Activated CD4-positive, alpha-beta T cell treated with anti-CD3 and anti-CD28 coated beads, Interleukin-10, Interleukin-2, amounts not matched to agents 100 ng/mL and 50 ng/mL, durations not matched to agents 16 hours and 8 hours (primary cell): ENCODE data around the gene SMG6.
"Not testable (repeated sequence)": the region's sequence is repeated elsewhere in the genome, so short reads cannot be mapped to it uniquely, and the experiment has no call there.

ENCODE experiments used
- DNase-seq: peaks from one replicate; pipeline ENCODE4 v3.0.0-alpha.2; 2020

The SMG6 gene

DNA sequence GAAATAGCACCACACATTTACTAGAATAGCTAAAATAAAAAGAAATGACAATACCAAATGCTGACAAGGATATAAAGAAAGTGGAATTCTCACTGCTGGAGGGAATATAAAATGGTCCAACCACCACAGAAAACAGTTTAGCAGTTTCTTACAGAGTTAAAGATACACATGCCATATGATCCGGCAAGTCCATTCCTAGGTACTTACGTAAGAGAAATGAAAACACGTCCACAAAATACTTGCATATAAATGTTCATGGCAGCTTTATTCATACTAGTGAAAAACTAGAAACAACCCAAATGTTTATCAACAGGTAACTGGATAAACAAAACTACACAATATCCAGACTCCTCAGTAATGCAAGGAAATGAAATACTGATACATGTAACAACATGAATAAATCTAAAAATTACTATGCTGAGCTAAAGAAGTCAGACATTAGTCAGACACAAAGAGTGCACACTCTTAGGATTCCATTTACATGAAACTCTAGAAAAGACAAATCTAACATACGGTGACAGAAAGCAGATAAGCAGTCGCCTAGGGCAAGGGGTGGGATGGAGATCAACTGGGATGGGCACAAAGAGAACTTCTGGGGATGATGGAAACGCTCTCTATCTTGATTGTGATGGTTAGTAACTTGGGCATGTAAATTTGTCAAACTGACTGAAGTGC lies 76.4 kb downstream of the SMG6 start:
- DNase-seq, result no peak

DNA sequence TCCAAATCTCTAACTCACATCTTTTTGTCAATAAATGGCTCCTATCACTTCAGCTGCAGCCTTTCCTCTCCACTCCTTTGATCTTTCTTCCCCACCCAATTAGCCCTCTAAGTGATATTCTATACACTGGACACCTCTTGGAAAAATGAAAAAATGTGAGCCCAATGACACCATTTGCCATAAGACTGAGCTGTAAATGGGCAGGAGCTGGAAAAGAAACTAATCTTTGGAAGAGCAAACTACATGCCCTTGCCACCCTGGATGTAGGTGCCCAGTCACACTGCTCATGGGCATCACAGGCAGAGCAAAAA lies 80.0 kb downstream of the SMG6 start:
- DNase-seq, result no peak

DNA sequence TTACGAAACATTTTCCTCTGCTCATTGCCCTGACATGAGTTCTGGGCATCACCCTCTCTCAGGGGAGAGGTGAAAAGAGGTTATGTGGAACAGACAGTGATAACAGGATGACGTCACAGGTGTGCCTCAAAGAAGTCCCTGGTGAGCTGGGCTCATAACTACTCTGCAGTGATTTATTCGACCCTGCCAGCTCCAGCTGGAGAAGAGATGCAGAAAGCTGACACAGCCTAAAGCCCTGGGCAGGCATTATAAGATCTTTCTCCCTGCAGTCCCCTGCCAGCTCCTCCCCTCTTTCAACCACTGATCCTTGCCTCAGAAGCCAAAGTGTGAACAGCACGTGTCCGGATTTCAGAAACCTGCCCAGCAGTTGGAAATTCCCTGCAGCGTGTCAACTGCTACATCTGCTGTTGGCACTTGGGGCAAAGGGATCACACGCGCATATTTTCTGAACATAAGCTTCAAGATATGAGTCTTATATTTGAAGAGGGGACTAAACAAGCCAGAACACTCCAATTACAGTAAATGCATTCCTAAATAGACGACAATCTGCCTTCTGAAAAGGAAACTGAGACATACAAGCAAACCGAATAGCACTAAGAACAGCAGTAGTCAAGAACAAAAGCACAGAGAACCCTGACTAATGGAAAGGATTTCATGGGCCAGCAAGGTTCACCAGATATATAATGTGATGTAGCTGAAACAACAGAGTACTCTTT lies 80.5 kb downstream of the SMG6 start:
- peak; percentile 87 for DNase-seq

DNA sequence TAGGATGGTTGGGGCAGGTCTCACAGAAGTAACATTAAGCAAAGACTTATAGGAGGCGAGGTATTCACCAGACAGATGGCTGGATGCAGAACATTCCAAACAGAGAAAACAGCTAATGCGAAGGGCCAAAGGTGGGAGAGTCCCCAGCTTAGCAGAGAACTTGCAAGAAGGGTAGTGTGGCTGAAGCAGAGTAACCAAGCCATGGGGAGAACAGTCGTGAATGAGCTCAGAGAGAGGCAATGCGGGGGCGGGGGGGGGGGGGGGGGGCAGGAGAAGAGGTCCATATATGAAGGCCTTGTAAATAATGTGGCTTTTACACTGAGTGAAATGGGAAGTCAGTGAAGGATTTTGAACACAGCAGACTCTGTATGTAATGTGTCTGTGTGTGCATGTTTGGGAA lies 81.3 kb downstream of the SMG6 start:
- DNase-seq, result no peak

DNA sequence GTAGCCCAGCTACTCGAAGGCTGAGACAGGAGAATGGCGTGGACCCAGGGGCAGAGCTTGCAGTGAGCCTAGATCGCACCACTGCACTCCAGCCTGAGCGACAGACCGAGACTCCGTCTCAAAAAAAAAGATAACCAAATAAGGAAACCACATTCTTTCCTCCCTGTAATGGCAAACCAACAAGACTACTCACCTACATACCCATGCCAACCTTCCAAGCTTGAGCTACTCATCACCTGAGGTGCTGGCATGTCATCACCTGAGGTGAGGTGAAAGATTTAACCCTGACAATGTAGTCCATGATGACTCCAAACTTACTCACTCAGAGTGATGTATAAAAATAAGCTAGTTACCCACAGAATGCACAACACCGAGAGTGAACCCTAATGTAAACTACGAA lies 85.2 kb downstream of the SMG6 start:
- DNase-seq, result no peak

DNA sequence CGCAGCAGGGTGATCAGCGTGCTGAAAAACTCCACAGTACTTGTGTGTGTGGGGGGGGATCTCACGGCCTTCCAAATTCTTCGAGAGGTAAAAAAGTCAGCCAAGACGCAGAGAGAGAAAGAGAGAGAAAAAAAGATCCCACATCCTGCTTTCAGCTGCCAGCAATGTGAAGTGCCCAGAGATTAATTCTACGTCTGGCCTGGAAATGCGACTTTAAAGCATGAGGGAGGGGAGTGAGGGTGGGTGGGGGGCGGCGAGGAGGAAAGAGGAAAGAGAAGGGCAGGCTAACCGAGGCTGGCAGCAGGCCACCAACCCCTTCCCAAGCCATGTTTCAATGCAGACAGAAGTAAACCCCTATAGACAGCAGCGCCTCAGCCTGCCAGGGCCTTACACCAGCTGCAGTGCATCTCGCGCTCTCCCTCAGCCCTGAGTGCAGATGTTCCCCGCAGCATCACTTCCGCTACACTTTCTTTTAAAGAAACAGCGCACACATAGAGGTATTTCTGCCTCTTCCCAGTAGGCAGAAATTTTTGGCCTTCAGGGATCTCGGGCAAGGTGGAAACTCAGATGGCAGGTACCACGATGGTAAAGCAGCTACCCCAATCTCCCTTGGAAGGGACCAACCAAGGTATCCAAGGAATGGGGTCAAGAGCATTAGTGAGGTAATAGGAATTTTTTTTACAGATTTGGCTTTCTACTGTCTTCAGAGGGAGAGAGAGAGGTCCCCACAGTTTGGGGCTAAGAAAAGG lies 87.8 kb downstream of the SMG6 start:
- peak; percentile 74 for DNase-seq

DNA sequence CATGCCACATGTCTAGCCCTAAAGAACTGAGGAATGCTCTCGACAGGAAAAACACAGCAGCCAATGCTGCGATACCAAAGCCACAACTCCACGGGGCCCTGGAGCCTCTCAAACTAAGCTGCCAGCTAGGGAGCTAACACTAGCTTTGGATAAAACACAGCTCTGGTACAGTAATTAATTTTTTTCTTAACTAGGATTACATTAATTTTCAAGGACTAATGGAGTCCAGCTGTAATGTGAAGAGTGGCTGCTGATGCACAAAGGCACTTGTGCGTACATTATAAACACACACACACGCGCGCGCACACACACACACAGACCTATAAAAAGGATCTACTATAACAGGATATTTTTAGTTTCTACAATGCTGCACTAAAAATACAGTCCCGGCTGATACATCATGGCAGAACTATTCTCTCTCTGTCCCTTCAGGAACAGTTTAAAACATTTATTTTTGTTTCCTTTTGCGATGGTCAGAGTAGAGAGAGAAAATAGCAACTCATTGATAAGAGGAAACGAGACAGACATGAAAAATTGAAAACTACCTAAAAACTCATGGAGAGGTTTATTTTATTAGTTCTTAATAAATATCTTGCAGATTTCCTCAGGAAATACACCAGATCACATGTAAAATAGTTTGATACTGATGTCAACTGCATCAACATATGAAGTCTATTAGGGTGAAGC lies 88.5 kb downstream of the SMG6 start:
- DNase-seq, result no peak

DNA sequence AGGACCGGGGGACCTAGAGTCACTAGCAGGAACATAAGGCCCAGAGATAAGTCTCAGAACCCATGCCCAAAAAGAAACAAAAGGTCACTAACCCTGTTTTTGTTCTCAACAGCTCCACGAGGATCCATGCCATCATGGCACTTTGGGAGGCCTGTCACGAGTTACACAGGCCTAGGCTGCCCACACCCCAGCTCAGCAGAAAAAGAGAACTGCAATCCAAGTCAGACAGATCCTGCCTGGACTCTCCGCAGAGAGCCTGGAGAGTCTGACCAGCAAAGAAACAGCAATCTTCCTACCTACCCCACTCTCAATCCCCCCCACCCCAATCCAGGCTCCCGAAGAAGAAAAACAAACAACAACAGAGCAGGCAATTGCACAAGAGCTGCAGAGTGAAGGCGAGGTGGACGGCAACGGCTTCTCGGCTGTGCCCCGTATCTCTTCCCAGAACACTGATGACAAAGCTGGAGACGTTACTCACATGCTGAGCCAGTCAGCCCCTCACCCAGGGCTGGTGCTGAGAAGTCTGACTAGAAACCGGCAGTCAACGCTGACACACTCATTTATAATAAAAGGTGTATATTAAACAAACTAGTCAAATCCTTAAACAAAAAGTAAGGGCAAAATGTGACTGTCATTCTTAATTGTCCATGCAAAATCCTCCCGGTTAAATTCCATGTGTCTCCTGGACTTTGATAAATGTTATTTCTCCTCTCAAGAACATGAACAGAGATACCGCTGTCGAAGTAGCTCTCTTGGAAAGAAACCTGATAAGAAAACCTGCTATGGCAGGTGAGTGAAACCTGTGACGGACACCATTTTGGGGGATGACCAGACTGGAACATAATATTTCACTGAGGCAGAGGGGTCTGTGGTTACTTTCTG lies 89.3 kb downstream of the SMG6 start:
- DNase-seq, result no peak

DNA sequence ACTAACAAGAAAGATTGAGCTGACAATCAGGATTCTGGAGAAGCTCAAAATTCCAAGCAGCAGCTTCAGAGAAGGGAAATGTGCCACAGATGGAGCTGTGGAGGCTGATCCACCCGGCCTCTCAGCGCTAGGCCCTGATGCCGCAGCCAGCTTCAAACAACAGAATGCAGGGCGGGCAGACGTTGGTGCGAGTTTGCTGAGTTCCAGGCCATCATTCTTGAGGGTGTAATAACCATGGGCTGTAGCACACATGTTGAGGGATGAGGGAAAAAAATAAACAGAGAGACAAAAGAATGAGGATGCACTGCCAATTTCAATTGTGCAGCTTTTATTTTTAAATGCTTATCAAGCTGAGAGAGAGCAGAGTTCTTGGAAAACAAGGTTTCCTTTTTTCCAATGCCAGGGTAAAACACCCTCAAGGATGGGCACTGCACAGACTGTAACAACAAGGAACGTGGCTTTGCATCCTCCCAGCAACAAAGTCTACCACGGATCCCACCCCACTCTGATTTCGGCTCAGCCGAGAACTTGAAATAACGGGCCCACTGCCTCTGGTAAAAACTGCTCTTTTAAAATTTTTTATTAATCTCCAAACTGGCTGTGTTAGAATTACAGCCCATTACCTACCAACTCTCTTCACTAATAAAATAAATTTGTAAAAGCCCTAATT lies 90.2 kb downstream of the SMG6 start:
- no peak for DNase-seq

DNA sequence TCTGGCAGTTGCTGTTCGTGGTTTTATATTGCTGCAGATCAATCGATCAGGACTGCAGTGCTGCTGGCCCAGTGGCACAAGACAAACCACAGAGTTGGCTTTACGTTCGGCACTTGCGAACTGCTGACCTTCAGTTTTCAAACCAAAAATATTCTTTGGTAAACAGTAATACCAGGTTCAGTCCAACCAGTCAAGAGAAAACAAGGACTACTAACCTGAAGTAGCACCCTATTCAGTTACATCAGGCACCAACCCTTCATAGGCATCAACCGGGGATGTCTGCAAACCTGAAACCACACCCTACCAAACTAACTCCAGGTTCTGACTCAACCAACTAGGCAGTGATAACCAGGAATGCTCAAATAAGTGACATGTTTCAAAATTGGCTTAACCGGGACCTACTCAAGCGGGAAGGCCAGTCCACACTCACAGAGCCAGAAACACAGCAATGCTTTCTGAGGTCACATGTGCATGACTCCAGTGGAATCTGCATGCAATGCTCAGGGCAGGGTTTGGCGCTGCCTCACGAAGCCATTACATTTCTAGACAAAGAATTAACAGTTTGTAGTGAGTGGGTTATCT lies 91.1 kb downstream of the SMG6 start:
- DNase-seq, result no peak

DNA sequence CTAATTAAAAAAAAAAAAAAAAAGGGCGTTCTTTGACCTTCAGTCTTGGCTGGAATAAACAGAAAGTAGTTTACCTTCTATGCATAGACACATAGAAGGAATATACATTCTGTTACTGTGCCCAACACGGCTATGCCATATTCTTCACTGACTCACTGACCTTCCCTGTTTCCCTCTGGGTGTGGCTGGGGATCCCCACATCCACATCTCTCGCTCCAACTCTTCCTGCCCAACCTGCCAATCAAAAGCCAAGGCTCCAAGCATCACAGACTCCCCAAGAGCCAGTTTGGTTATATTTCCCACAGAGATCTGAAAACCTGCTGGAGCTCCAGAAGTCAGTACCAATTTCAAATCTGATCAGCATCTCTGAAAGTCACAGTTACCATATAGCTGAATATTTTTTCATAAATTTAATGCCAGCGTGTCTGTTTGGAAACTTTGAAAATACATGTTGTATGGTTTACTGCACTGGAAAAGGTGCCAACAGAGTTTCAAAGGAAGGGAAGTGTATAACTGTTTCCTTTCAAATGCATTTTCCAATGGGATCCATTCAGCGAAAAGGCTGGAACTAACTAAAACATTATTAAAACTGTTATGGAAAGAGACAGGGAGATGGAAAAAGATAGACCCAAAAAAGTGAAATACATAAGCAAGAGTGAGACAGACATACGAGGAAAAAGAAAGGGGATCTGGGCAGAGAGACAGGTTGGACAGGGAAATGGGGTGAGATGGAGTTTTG lies 91.8 kb downstream of the SMG6 start:
- DNase-seq, result no peak

DNA sequence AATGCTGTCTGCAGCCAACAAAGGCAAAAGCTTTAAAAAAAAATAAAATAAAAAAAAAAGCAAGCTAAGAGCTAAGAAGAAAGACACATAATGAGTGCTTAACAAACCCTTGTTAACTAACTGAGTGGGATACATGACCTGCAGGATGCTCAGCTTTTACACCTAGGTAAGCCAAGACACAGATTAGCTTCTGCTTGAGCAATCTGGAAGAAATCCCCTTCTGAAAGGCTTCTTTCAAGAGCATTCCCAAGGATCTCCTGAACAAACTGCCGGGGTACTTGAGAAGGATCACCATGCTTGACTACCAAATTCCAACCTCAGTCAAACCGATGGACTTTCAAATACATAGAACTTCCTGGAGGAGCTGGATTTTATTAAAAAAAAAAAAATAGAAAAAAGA lies 92.9 kb downstream of the SMG6 start:
- no peak for DNase-seq

DNA sequence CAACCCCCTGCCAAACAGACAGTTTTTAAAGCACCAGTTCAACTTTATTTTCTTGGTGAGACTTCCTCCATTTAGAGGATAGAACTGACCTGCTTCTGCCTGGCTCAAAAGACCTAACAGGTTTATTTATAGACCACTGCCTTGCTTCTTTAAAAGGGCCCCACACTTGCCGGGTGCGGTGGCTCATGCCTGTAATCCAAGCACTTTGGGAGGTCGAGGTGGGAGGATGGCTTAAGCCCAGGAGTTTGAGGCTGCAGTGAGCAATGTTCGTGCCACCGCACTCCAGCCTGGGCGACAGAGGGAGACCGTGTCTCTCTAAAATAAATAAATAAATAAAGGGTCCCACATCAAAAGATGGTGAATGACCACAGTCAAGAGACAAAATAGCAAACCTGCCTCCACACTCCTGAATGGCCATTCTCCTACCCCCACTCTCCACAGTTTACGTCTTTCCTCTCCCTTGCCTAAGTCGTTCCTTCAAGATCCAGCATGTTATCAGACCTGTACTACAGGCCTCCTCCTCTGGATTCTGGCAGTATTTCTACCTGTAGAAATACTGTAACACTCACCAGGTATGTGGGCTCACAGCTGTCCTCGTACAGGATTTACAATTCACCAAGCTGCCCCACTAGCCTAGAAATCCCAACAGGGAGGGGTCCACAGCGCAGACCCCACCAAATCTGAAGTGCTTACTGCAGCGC lies 95.6 kb downstream of the SMG6 start:
- no peak for DNase-seq

DNA sequence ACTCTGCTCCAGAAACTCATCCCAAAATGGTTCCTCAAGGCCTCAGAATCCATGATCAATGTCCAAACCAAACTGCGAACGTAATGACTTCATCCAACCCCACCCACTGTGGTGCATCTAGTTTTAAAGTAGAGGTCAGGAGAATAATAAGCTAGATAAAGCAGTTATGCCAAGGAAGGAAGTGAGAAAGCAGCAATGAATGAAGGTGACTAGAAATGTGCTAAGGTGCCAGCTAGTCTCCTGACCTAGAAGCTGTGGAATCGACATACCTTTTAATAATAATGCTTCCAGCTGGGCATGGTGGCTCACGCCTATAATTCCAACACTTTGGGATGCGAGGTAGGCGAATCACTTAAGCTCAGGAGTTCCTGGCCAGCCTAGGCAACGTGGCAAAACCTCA lies 99.2 kb downstream of the SMG6 start:
- no peak for DNase-seq

DNA sequence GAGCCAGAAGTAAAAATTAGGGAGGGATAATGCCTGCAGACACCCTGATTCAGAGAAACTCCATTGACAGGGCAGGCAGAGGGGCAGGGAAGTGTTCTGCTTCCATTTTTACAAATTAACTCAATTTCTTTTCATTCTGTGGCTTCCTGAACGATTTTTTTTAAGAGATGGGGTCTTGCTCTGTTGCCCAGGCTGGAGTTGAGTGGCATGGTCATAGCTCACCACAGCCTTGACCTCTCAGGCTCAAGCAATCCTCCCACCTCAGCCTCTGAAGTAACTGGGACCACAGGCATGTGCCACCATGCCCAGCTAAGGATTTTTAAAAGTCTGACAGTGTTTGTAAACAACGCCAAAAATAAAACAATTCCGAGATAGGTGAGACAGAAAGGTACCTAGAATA lies 99.8 kb downstream of the SMG6 start:
- no peak for DNase-seq

DNA sequence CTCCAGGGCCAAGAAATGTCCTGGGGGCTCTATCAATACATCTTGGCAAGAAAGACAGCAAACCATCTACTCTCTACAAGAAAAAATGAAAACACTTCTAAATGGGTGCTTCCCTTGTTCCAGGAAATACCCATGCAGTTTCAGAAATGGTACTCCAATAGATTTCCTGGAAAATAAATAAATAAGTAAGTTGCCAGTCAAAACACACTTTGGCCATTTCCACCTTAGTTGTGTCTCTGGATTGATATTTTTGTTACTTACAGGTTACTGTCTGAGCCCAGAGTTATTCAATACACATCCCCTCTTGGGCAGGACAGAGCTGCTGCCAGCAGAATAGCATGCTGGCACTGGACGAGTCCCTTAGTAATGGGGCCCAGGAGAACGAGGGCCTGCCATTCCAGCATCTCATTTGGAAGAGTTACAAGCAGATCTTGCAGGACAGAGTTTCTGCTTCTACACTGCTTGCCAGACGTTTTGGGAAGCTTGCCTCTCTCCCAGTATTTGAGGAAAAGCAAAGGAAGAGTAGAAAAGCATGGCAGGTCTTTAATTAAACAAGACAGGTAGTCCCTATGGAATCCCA lies 100.5 kb downstream of the SMG6 start:
- peak; percentile 15 for DNase-seq

DNA sequence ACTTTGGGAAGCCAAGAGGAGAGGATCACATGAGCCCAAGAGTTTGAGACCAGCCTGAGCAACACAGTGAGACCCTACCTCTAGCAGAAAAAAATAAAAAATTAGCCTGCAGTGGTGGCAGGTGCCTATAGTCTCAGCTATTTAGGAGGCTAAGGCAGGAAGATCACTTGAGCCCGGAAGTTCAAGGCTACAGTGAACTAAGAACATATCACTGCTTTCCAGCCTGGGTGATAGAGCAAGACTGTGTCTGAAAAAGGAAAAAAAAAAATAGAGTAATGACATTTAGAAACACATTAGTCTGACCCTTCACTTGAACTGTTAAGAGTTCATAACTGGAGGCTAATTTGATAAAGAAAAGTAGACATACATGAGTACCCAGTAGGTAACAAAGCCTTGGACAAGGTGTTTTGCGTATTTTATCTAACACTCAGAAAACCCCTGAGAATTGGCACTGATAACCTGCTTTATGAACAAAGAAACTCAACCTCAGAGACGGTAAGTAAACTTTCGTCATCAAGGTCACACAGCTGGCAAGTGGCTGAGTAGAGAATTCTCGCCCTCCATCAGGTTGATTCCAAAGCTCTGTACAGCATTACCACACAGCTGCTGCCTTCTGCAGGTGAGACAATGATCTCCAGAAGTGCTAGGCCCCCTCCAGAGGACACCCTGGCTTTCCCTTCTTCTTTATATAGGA lies 101.1 kb downstream of the SMG6 start:
- no peak for DNase-seq

DNA sequence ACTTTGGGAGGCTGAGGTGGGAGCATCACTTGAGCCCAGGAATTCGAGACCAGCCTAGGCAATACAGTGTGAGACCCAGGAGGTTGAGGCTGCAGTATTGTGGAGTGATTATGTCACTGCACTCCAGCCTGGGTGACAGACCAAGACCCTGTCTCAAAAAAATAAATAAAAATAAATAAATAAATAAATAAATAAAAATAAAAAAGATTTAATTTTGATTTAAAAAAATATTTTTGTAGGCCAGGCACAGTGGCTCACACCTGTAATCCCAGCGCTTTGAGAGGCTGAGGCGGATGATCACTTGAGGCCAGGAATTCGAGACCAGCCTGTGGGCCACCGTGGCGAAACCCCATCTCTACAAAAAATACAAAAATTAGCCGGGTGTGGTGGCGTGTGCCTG lies 104.2 kb downstream of the SMG6 start:
- DNase-seq, result not testable (repeated sequence)

DNA sequence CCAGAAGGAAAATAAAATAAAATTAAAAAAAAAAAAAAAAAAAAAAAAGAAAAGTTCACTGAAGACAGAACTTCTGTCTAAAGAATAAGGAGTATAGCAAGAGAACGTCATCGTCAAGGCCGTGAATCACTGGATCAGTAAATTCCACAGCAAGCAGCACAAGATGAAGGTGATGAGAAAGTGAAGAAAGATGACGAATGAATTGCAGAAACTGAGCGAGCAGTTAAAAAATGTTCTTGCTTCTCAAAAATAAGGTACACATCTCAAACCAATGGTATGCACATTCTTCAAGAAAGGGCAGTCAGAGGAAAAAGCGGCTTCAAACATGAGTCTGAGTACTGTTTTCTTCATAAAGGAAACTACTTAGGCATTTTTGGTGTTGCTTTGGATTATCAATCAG lies 104.7 kb downstream of the SMG6 start:
- no peak for DNase-seq
